Measurements from ENCODE around the gene IL1R2. TPM values are rescaled to one million over a fixed set of nuclear protein-coding genes. Genes with fewer than 3 reads are reported as not detected.

Gene IL1R2
- total and polyA plus RNA-seq, 2 of the 8 experiments (the other 6 are each of a cell fraction or from before 2014, with no cell fraction given), result 0.06 TPM; not detected in 1

DNA sequence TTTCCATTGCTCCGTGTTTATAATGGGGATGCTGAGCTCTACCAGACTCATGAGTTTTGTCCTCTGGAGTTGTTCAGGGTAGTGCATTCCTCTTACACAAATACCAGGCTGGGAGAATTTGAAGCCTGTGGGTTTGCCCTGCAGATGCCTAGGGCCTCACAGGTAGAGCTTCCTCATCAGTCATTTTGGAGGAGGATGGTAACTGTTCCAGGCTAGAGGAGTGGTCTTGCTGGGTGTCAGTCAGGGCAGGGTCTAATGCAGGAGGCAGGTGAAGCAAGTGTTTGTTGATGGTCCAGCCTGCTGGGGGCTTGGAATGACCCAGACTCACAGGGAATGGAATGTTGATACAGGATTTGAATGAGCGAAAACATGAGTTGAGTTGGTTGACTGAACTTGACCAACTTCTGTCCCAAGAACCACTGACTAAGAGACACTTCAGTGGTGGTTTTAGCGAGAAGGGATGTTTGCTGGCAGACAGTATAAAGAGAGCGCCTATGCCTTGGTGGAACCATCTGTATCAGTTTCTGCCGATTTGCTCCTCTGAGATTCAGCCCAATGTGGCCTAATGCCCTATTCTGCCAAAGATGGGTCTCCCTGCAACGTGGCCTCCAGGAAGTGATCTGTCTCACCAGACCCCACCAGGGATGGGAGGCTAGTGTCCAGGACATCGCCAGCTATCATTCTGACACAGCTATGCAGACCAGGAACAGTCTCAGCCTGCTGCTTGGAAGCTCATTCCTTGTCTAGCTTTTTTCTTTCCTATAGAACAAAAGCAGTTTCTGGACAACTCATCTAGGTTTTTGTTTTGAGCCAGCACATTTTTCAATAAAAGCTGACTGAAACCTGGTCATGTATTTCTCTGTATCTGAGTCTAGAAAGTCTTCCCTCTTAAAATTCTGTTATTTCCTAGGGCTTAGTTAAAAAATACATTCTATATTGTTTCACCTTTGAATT is 9.3 kb downstream of the IL1R2 start (continued):
- TF ChIP-seq CHD7 (IDR thresholded peaks at IDR 0.05; ENCODE audit: insufficient replicate concordance, low read length) (no peak), KDM4A (IDR thresholded peaks at IDR 0.05; ENCODE audit: low read depth, low read length, severe bottlenecking) (no peak), CHD1 (IDR thresholded peaks at IDR 0.05; ENCODE audit: low read depth, low read length) (no peak), CREB1 (IDR thresholded peaks at IDR 0.05) (no peak), RNF2 (IDR thresholded peaks at IDR 0.05; ENCODE audit: borderline replicate concordance, low read depth, low read length, missing control alignments, poor library complexity, severe bottlenecking) (no peak), SUZ12 (IDR thresholded peaks at IDR 0.05; ENCODE audit: low read length) (no peak), CEBPB (IDR thresholded peaks at IDR 0.05; ENCODE audit: low read depth, low read length) (no peak)
